Gastrocnemius medialis (tissue), 4 donors: ENCODE results near the gene PIM3.
A peak's percentile ranks its signal among the peaks of the same experiment; 100 is the strongest.

Experiments
- CTCF ChIP-seq, 5 experiments: fragments of 450-650 bp in 3 of 5; fragments of 200-600 bp in 2 of 5; sonication (generic) in 2 of 5; IDR thresholded peaks in 4 of 5; conservative IDR thresholded peaks in 1 of 5; 1 replicate in 4 of 5; 2 replicates in 1 of 5; pipeline ENCODE4 v1.5.1; 2016 to 2019; ENCODE audit warnings: antibody characterized with exemption in 5 of 5, mild to moderate bottlenecking in 3 of 5, moderate library complexity in 3 of 5
- POLR2A ChIP-seq, 2 donors: fragments of 450-650 bp; IDR thresholded peaks; one replicate each; pipeline ENCODE4 v1.6.1; 2017; ENCODE audit warnings: antibody characterized with exemption in 2 of 2, mild to moderate bottlenecking in 2 of 2, moderate library complexity in 2 of 2

GRCh38 chr22:49992921-49993648 lies 32.5 kb downstream of the PIM3 start:
- TF ChIP-seq CTCF (IDR thresholded peaks at IDR 0.05 in 4 of 5, conservative IDR thresholded peaks at IDR 0.05 in 1 of 5) (peak; percentile 70 to 89 (median 85)), POLR2A (IDR thresholded peaks at IDR 0.05) (no peak)
